Breast epithelium (tissue), 3 donors: ENCODE measurements around the gene RBM26.

Experiments
- CTCF ChIP-seq, 3 donors: fragments of 450-650 bp; IDR thresholded peaks; one replicate each; pipeline ENCODE4 v1.5.1; 2016 to 2017; ENCODE audit warnings: antibody characterized with exemption in 3 of 3, mild to moderate bottlenecking in 3 of 3, moderate library complexity in 3 of 3
- POLR2AphosphoS5 ChIP-seq, 3 donors: sonication (generic); formaldehyde crosslinking; IDR thresholded peaks; one replicate each; pipeline ENCODE4 v1.6.1; 2017; ENCODE audit warnings: antibody characterized with exemption in 3 of 3

DNA sequence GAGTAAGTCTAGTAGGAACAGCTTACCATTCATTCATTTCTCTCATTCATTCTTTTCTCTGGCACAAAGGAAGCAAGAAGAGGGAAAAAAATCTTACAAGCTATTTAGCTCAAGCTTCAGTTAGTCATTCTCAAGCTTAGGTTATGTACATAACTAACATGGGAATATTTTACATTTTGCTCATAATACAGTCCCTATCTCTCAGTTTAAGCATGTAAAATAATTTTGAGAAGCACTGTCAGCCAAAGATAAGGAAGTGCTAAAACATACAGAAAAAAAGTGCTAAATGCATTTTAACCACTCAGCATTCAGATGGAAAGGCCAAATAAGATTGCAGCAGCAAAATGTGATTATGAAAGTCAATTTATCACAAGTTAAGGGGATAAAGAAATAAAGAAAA lies 7.9 kb downstream of the RBM26 start:
- no peak for TF ChIP-seq POLR2AphosphoS5 (IDR thresholded peaks at IDR 0.05)
- no peak for TF ChIP-seq CTCF (IDR thresholded peaks at IDR 0.05)
